DOHH2 (cell line): ENCODE results near the gene MAGI1.

Source experiments
- H3F3A ChIP-seq: fragments of 200-600 bp; sonication (generic), shearing (Covaris generic); 2 replicates; pipeline ENCODE4 v1.6.0; 2016; ENCODE audit warnings: antibody characterized with exemption, mild to moderate bottlenecking; ENCODE audit not compliant: control insufficient read depth, insufficient read depth
- H3K27ac ChIP-seq: fragments of 200-600 bp; sonication (generic); 2 replicates; pipeline ENCODE4 v1.5.1; 2014; ENCODE audit warnings: low read depth, mild to moderate bottlenecking, low read length, moderate library complexity
- H3K27me3 ChIP-seq: fragments of 200-600 bp; sonication (generic); 2 replicates; pipeline ENCODE4 v1.6.1; 2014; ENCODE audit warnings: mild to moderate bottlenecking, low read length, mixed read lengths; ENCODE audit not compliant: control insufficient read depth
- H3K36me3 ChIP-seq: fragments of 200-600 bp; sonication (generic); 2 replicates; pipeline ENCODE4 v1.6.1; 2014; ENCODE audit warnings: mild to moderate bottlenecking, low read length, moderate library complexity, mixed read lengths; ENCODE audit not compliant: control insufficient read depth
- H3K4me1 ChIP-seq: fragments of 200-600 bp; sonication (generic); 2 replicates; pipeline ENCODE4 v1.6.1; 2014; ENCODE audit warnings: mild to moderate bottlenecking, low read length, mixed read lengths; ENCODE audit not compliant: control insufficient read depth
- H3K4me2 ChIP-seq: fragments of 200-600 bp; sonication (generic); 2 replicates; pipeline ENCODE4 v1.6.0; 2014; ENCODE audit warnings: mild to moderate bottlenecking, low read length, moderate library complexity
- H3K4me3 ChIP-seq: fragments of 200-600 bp; sonication (generic); 2 replicates; pipeline ENCODE4 v1.5.1; 2014; ENCODE audit warnings: mild to moderate bottlenecking, low read length, mixed read lengths
- H3K79me2 ChIP-seq: fragments of 200-600 bp; sonication (generic); 2 replicates; pipeline ENCODE4 v1.6.1; 2014; ENCODE audit warnings: mild to moderate bottlenecking, low read length, mixed read lengths; ENCODE audit not compliant: control insufficient read depth
- H3K9me2 ChIP-seq: fragments of 200-600 bp; sonication (generic); replicated peaks from 2 replicates; pipeline ENCODE4 v1.6.1; 2014; ENCODE audit warnings: mild to moderate bottlenecking, low read length, mixed read lengths; ENCODE audit not compliant: control insufficient read depth
- H3K9me3 ChIP-seq: fragments of 200-600 bp; sonication (generic); 2 replicates; pipeline ENCODE4 v1.6.1; 2014; ENCODE audit warnings: antibody characterized with exemption, low read length, mixed read lengths; ENCODE audit not compliant: control insufficient read depth, insufficient read depth
- H4K20me1 ChIP-seq: fragments of 200-600 bp; sonication (generic); 2 replicates; pipeline ENCODE4 v1.6.0; 2014; ENCODE audit warnings: low read depth, mild to moderate bottlenecking, antibody characterized with exemption, low read length, moderate library complexity; ENCODE audit not compliant: control insufficient read depth, insufficient read depth
- EZH2phosphoT487 ChIP-seq: fragments of 200-600 bp; sonication (generic); IDR thresholded peaks from 2 replicates; pipeline ENCODE4 v1.6.1; 2017; ENCODE audit warnings: borderline replicate concordance, mild to moderate bottlenecking, antibody characterized with exemption, low read length, moderate library complexity, mixed read lengths
- TF ChIP-seq, protein P1 (sequence below): fragments of 200-600 bp; sonication (generic); IDR thresholded peaks from one replicate; pipeline ENCODE4 v1.5.1; 2014; ENCODE audit warnings: antibody characterized with exemption, mild to moderate bottlenecking, low read depth, low read length; ENCODE audit not compliant: poor library complexity, severe bottlenecking

The MAGI1 gene

DNA sequence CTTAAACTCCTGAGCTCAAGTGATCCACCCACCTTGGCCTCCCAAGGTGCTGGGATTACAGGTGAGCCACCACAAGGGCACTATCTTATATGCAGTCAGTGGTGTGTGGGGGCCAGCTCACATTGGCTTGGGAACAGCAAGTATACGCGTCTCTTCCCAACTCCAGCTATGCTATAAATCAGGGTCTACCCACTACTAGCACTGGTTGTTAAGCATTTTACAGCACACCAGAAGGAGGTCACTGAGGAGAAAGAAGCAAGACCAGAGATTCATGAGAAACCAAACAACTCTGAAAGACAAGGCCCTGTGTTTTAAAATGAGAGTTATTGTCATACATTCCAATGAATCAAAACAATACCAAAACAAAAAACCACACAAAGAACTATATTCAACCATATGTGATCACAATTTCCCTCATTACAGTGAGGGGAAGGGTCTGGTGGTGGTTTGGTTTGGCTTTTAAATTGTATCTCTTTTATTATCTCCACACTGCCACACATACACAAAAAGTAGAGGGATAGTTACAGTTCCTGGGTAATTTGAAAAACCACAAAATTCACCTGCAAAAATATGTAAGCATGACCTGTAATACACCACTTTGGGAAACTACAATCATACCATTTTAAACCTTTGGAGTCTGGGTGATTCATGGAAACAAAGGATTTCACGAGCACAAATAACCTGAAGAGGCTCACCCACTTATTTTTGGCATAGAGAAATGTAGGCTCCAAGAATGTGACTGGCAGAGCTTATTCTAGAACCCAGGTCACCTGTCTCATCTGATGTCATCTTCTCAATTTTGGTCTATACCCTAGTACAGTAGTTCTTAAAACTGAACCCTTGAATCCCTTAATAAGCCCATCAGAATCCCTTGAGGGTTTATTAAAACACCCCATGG, 5.2 kb downstream of the MAGI1 start:
- no peak overlapping the region for H3K4me2 ChIP-seq
- no peaks in the 10 kb centered on the region for H3K4me1 ChIP-seq
- H3K27me3 ChIP-seq, result peaks cover 12% of the 10 kb centered on the region; the same call in 1 of the 2 replicates
- H3F3A ChIP-seq, result no peaks in the 10 kb centered on the region
- TF ChIP-seq EZH2phosphoT487, result no peak
- TF ChIP-seq, protein P1, sequence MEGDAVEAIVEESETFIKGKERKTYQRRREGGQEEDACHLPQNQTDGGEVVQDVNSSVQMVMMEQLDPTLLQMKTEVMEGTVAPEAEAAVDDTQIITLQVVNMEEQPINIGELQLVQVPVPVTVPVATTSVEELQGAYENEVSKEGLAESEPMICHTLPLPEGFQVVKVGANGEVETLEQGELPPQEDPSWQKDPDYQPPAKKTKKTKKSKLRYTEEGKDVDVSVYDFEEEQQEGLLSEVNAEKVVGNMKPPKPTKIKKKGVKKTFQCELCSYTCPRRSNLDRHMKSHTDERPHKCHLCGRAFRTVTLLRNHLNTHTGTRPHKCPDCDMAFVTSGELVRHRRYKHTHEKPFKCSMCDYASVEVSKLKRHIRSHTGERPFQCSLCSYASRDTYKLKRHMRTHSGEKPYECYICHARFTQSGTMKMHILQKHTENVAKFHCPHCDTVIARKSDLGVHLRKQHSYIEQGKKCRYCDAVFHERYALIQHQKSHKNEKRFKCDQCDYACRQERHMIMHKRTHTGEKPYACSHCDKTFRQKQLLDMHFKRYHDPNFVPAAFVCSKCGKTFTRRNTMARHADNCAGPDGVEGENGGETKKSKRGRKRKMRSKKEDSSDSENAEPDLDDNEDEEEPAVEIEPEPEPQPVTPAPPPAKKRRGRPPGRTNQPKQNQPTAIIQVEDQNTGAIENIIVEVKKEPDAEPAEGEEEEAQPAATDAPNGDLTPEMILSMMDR, result no peak
- H3K9me3 ChIP-seq, result no peaks in the 10 kb centered on the region
- H4K20me1 ChIP-seq, result no peaks in the 10 kb centered on the region
- H3K9me2 ChIP-seq, result no peaks in the 10 kb centered on the region
- H3K36me3 ChIP-seq, result no peaks in the 10 kb centered on the region
- H3K27ac ChIP-seq, result no peak overlapping the region
- H3K4me3 ChIP-seq, result no peak overlapping the region
- no peaks in the 10 kb centered on the region for H3K79me2 ChIP-seq

DNA sequence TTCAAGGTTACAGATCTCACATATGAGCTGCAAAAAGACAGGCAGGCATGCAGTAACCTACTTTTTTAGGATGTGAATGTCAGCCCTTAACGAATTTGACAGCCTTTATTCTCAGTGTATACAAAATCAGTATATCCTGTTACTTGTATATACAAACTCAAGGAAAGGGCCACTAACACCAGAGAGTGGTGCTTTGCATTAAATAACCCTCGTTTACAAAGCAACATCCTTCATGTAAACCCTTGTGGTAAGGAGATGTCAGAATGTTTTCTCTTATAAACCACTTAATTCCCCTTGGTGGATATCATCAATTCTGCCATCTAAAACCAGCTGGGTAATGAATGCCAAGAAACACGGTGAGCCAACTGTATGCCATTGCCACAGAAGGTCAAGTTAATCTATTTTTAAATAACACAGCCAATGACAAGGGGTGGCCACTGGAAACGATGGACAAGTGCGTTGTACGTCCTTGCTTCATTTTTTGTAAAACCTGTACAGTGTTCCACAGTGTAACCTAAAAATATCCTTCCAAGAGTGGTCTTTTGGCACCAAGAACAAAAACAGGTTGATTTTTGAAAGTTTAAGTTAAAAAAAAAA, 7.5 kb downstream of the MAGI1 start:
- Histone ChIP-seq H3K4me2 (no peak overlapping the region), H3K9me3 (no peaks in the 10 kb centered on the region), H3K4me1 (no peaks in the 10 kb centered on the region), H3K4me3 (no peak overlapping the region), H3K79me2 (no peaks in the 10 kb centered on the region), H3F3A (no peaks in the 10 kb centered on the region), H3K27ac (no peak overlapping the region), H3K27me3 (peaks cover 4% of the 10 kb centered on the region; the same call in 1 of the 2 replicates), H3K9me2 (no peaks in the 10 kb centered on the region), H4K20me1 (no peaks in the 10 kb centered on the region), H3K36me3 (no peaks in the 10 kb centered on the region)
- TF ChIP-seq, protein P1, result no peak
- no peak for TF ChIP-seq EZH2phosphoT487

DNA sequence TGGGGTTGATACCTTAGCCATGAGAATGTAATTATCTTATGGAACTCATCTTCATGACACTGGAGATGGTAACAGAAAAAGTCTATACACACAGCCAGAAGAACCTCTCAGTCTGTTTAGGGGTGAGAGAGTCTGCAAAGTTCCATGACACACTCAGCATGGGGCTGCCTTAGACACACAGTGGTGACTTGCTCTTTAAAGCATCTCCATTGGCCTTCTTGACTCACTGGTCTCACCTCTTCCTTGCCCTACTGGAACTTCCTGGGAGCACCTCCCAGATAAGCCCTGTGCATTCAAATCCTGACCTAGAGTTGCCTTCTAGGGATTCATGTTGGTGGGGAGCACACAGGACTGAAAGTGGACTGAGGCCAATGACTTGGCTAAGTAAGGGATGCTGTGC, 9.3 kb downstream of the MAGI1 start:
- TF ChIP-seq, protein P1, result no peak
- TF ChIP-seq EZH2phosphoT487, result no peak
- no peaks in the 10 kb centered on the region for H3K36me3 ChIP-seq
- H4K20me1 ChIP-seq, result no peaks in the 10 kb centered on the region
- H3K4me2 ChIP-seq, result no peak overlapping the region
- H3K27me3 ChIP-seq, result no peaks in the 10 kb centered on the region
- no peaks in the 10 kb centered on the region for H3K9me3 ChIP-seq
- no peak overlapping the region for H3K27ac ChIP-seq
- no peaks in the 10 kb centered on the region for H3K79me2 ChIP-seq
- no peaks in the 10 kb centered on the region for H3F3A ChIP-seq
- no peak overlapping the region for H3K4me3 ChIP-seq
- no peaks in the 10 kb centered on the region for H3K4me1 ChIP-seq
- no peaks in the 10 kb centered on the region for H3K9me2 ChIP-seq
